Inferior parietal cortex (tissue), 1 donor: ENCODE results near the gene SPDYE2B.
"Not testable (repeated sequence)": the region's sequence is repeated elsewhere in the genome, so short reads cannot be mapped to it uniquely, and the experiment has no call there.

ENCODE experiments used
- DNase-seq: peaks from one replicate; pipeline ENCODE4 v3.0.0-alpha.2; 2016; ENCODE audit errors: extremely low spot score

Gene SPDYE2B

DNA sequence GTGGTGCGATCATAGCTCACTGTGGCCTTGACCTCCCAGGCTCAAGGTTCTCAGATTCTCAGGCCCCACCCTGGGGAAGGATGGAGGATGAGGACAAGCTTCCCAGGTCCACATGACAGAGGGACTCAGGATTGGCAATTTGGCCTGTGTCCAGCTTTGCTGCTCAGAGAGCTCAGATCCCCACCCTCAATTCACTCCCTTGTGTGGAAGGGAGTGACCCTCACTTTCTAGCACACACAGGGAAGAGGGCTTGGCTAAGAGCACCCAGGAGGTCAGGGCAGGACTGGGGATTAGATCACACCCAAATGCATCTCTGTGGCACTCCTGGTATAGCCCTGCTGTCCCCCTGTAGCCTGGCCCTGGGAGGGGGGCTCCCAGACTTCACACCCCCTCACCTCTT lies 6.7 kb upstream of the SPDYE2B start:
- DNase-seq: not testable (repeated sequence)

DNA sequence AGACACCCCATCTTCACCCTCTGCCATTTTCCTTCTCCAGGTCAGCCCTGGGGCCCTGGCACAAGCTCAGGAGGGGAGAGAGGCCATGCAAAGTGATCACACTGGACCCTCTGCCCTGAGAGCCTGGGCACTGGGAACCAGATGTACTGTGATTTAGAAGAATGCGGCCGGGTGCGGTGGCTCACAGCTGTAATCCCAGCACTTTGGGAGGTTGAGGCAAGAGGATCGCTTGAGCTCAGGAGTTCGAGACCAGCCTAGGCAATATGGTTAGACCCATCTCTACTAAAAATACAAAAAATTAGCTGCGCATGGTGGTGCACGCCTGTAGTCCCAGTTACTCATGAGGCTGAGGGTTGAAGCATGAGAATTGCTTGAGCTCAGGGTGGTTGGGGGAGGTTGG lies 2.3 kb upstream of the SPDYE2B start:
- DNase-seq: not testable (repeated sequence)

DNA sequence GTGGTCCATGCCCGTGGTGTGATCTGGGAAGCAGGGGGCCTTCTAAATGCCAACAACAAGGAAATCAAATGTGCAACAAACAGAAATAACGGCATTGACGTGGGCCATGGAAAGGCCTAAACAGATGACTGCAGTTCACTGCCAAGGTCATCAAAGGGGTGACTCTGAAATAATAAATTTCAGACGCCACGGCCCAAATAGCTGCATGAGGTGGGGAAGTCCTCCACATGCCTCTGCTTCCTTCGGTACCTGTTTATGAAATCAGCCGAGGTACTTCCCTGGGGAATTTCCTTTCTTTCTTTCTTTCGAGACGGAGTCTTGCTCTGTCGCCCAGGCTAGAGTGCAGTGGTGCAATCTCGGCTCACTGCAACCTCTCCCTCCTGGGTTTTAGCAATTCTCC lies 14.6 kb downstream of the SPDYE2B start:
- DNase-seq: not testable (repeated sequence)

DNA sequence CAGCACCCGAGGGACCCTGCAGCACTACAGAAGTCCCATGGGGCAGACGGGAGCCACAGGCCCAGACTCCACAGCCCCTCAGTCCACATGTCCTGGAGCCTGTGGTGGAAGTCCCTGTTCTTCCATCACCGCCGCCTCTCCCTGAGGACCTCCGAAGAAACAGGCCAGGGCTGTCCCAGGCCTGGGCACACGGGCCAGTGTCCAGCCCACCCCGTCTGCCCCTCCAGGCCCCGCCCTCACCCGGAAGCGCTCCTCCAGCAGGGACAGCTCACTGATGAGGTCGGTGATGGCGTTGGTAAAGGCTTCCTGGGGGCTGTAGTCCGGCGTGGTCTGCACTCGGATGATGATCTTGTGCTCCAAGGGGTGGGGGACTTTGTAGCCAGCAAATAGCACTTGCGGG lies 16.7 kb downstream of the SPDYE2B start:
- DNase-seq: not testable (repeated sequence)

DNA sequence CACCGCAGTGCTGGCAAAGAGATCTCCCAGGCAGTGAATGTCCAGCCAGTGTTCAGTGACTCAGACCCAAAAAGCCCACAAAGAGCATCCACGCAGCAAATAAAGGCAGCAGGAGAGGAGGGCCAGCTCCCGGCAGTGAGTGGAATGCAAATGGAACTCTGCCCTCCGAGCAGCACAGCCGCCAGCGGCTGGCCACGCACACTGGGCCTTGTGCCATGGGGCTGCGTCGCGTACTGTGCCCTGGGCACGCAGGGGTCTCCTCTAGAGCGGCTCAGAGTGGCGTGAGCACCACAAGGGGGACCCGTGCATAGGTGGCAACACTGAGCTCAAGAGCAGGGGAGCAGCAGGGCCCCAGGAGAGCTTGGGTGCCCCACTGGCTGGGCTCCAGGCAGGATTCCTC lies 17.4 kb downstream of the SPDYE2B start:
- DNase-seq: not testable (repeated sequence)

DNA sequence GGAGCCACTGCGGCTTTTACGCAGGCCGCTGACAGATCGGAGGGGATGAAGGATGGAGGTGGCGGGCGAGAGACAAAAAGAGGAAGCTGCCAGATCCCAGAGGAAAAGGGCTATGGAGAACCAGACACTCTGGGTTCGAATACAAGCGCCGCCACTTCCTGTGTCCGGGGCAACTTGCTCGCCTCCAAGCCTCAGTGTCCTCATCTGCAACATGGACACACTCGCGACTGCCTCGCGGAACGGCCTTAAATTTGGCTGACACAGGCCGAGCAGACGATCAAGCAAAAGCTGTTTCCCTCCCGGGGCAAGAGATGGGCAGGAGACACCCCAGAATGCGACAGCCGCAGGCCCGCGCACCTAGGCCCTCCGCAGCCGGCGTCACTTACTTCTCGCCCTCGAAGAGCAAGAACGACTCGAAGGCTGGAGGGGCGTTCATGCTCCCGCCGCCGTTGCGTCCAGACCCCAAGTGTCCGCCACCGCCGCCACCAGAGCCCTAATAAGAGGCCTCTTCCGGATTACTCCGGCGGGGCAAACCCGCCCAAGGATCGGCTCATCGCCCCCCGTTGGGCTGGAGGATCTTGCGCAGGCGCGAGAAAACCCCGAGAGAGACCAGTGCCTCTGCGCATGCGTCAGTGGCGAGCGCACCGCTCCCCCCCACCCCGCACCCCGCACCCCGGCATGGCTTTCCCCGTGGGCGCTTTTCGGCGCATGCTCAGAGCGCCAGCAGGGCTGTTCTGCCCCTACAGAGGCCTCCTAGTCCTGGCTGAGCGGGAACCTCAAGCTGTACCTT lies 21.2 kb downstream of the SPDYE2B start, which contains the start of gene POLR2J2:
POLR2J2 (minus strand) TSS at position 498 of the 790 bp plus-strand sequence; CDS start at position 436, 62 bp downstream.
- not testable (repeated sequence) for DNase-seq

DNA sequence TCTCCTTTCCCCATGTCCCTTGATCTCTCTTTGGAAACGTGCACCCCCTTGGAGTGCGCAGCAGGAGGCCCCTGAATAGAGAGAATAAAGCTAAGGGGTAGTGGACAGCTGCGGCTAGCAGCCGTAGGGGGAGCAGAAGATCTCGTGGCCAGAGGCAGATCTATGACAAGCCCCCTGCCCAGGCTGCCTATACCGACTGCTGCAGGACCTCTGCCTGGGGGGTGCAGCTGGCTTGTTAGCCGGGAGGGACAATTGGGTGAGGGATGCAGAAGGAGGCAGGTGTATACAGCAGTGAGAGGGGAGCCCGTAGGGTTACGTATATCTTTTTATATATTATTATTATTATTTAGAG lies 21.8 kb downstream of the SPDYE2B start:
- DNase-seq: not testable (repeated sequence)

DNA sequence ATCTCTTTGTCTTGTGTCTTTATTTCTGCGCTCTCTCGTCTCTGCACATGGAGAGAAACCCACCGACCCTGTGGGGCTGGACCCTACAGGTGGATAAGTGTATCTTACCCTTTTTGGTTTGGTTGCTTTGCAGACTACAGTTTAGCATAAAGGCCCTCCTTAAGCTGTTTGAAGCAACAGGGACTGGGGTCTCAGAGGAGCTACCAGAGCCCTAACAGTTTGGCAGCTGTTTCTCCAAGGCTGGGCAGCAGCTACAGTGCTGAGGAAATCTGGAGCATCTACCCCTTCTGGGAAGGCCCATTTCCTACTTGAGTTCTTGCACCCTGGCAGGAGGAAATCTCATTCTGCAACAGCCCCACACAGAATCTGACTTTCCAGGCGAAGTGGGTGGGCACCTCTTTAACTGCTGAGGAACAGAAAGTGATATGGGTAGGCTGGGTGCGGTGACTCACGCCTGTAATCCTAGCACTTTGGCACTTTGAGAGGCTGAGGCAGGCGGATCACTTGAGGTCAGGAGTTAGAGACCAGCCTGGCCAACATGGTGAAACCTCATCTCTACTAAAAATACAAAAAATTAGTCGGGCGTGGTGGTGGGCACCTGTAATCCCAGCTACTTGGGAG lies 23.4 kb downstream of the SPDYE2B start:
- DNase-seq: not testable (repeated sequence)

DNA sequence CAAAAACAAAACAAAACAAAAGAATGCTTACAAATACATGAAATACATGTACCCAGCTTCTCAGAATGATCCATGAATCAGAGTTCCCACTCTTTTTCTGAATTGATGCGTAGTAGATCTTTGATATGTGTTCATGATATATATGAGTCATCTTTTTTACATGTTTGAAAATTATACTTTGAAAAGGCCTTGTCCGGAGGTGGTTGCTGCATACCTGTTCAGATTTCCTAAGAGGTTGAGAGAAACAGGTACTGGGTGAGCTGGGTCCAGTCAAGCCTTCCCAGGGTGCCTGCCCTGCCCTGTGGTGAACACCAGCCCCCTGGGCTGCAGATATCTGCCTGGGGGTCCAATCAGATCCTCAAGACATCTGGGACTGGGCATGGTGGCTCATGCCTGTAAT lies 25.4 kb downstream of the SPDYE2B start:
- DNase-seq: not testable (repeated sequence)

DNA sequence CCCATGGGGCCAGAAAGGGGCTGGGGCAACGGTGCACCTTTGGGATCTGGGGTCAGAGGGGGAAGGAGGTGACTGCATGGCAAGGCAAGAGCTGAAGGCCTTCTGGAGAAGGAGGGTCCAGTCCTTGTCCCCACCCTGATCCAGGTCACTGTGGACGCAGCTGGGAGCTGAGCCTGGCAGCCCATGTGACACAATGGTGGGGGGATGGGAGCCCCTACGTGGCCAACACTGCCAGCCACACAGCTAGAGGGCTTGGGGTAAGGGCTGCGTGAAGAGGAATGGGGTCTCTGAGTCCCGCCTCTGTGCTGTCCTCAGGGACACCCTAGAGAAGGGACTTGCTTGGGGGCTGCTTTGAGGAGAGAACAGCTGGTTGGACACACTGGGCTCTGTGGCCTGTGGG lies 30.7 kb downstream of the SPDYE2B start:
- DNase-seq: not testable (repeated sequence)

DNA sequence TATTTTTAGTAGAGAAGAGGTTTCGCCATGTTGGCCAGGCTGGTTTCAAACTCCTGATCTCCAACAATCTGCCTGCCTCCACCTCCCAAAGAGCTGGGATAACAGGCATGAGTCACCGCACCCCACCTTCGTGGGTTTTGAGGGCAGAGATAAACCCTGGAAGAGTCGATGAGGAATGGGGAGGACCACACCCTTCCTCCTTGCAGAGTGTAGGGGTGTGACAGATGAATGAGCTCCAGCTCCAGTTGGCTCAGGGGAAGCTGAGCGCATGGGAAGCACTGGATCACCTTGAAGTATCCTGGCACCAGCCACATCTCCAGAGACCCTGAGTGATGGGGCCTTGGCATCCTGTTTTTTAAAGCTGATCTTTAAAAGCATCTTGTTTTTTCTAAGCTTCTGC lies 32.4 kb downstream of the SPDYE2B start:
- not testable (repeated sequence) for DNase-seq

DNA sequence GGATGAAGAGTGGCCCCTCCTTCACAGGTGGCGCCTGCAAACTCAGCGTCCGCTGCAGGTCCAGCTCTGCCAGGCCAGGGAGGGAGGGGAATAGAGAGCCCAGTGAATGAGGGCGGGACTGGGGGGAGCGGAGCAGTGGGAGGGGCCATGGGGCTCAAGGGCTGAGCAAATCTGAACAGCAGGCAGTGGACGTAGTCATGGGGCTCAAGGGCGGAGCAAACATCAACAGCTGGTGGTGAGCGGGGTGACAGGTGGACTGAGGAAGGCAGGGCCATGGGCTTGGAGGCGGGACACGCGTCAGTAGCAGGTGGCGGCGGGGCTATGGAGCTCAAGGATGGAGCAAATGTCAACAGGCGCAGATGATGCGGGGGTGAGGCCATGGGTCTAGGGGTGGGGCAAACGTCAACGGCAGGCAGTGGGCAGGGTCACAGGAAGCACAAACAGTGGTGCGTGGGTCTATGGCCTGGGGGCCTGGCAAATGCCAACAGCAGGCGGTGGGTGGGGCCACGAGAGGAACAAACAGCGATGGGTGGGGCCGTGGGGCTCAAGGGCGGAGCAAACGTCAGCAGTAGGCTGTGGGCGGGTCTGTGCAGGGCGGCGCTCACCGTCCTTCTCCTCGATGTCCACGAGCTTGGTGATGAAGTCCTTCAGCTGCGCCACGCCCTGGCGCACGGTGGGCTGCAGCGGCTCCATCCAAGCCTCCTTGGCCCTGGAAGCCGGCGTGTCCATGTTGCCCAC lies 38.3 kb downstream of the SPDYE2B start:
- not testable (repeated sequence) for DNase-seq

DNA sequence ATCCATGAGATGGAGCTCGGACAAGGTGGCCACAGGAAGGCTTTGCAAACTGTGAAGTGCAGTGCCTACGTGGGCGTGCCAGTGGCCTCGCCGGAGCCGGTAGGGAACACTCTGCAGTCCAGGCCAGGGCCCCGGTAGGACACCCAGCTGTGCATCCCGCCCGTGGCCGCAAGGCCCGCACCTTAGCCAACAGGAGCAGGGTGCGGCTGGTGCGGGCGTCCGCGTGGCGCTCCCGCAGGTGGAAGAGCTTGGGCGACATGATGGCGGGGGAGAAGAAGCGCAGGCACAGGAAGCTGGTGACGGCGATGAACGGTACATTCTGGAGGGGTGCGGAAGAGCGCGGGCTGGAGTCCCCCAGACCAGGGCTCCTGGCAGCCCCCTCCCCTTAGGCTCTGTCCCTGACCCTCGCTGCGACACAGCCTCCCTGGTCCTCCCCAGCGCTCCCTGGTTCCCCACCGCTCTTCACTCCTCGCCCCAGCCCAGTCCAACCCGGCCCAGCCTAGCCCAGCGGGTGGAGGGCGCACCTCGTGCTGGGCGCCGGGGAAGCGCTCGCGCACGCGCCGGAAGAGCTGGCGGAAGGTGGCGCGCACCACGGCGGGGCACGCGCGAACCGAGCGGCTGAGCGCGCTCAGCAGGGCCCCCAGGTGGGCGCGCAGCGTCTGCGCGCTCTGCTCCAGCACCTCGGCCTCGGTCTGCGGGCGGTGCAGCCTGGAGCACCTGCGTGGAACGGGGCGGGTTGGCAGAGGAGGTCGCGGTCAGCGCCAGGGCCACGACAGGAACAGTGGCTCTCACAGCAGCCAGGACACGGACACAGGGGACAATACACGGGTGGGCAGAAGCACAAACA lies 39.5 kb downstream of the SPDYE2B start:
- not testable (repeated sequence) for DNase-seq

DNA sequence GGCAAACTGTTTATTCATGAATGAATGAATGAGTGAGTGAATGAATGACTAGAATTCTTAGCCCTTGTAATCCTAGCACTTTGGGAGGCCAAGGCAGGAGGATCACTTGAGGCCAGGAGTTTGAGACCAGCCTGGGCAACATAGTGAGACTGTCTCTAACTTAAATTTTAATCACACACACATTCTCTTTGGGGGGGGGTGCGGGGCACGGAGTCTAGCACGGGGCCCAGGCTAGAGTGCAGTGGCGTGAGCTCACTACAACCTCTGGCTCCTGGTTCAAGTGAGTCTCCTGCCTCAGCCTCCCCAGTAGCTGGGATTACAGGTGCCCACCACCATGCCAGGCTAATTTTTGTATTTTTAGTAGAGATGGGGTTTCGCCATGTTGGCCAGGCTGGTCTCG lies 40.5 kb downstream of the SPDYE2B start:
- DNase-seq: not testable (repeated sequence)

DNA sequence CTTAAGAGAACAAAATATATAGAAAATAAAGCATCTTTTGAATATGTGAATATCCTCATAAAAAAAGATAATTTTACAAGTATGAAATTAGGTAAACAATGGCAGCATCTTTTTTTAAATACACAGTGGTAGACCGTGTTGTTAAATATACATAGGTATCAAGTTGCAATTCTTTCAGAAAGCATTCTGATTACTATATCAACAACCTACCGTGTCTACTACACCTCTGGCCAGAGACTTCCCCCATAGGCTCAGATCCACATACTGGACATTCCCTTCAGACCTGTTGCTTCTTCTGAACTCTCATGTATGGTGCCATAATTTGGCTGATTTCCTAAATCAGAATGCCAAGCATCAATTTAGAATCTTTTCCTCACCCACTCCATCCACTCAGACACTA lies 43.9 kb downstream of the SPDYE2B start:
- not testable (repeated sequence) for DNase-seq

DNA sequence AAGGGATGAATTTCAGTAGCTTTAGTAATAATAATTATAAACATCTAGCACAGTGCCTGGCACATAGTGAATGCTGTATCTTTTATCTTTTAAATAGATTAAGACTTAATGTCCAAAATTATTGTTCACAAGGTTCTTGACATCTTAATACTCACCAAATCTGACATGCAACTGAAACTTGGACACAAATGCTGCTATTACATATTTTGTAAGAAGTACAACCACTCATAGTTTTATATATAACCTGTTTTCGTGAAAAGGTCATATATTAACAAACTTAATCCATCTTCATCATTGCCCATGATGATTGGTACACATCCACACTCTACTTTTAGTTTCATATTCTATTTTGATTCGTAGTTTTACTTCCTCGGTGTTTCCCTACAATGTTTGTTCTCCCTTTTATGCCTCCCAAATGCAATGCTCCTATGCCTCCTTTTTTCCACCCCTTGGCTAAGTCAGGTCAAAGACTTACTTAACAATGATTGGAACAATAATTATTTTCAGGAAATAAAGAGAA lies 45.0 kb downstream of the SPDYE2B start:
- DNase-seq: not testable (repeated sequence)

DNA sequence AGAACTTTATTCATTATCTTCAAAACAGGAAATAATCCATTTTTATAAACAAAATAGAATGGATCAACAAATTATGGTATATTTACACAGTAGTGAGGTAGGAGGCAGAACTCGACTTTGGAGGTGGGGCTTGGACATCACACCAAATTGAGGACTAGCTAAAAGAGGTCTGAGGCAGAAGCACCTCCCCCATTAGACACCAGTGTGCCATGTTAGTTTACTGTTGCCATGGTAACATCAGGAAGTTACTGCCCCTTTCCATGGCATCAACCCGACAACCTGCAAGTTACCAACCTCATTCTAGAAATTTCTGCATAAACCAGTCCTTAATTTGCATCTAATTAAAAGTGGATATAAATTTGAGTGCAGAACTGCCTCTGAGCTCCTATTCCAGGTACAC lies 45.9 kb downstream of the SPDYE2B start:
- not testable (repeated sequence) for DNase-seq

DNA sequence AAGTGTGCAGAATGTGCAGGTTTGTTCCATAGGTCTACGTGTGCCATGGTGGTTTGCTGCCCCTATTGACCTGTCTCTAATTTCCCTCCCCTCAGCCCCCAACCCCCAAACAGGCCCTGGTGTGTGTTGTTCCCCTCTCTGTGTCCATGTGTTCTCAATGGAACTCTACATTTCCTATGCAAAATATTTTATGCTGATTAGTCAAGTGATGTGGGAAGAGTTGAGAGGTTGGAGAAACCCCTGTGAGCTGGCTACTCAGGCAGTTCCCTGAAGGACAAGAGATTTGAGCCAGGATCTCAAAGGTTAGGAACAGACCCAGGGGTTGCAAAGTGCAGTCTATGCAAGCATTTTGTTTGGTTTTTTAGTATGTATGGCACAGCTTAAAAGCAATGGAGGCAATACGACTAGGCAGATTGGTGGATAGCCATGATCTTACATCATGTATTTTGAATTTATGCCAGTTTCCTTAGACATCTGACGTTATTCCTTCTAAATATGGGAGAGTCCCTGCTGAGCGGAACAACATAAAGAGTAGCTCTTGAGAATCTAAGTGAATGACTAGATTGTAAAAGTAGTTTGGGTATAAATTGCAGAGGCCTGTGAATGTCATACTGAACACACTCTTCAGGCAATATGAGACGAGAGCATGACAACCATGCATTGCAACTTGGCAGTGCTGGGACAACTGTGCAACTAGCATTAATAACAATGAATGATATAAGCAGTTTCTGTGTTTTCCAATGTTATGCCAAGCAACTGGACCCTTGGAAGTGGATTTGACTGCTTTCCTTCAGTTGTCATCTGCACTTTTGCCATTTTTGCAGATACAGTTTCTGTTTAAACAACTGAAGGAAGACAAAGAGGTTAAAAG lies 47.8 kb downstream of the SPDYE2B start:
- not testable (repeated sequence) for DNase-seq

DNA sequence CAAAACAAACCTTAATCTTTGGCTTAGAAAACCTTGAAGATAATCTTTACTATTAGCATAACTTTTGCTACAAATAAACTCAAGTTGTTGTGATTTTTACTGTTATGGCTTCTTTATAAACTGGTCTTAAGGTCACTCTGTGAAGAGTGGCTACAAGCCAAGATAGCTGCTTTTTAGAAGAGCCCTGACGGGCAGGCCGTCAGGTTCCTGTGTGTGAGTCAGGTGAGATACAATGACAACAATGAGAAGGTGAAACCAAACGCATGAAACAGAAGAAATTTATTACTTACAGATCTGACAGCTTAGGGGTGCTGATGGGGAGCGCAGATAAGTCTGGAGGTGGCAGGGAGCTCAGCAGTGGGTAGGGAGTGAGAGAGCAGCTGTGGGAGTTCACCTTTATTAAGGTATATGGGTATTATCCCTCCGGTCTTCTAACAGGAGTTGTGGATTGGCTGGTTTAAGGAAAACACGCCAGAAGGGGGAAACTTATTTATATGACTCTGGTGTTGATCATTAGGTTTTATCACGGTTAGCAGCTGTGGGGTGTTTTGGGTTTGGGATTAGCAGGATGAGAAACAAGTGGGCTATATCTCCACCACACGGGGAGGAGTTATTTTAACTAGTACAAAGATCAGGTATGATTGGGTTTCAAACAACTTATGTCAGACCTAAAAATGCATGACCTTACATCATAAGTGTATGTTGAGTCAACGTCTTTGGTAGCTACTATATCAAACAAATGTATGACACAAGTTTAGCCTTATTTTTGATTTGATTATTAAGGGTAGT lies 49.0 kb downstream of the SPDYE2B start:
- not testable (repeated sequence) for DNase-seq
